Mammary epithelial cell (primary cell): ENCODE results near the gene TRIO.
"Not testable (repeated sequence)": the region's sequence is repeated elsewhere in the genome, so short reads cannot be mapped to it uniquely, and the experiment has no call there.

Experiments used
- EZH2 ChIP-seq: IDR thresholded peaks from 2 replicates; pipeline ENCODE4 v1.6.1; 2012; ENCODE audit warnings: low read length, inconsistent platforms, borderline replicate concordance
- TF ChIP-seq, protein P1 (sequence below), 2 donors: IDR thresholded peaks in 1 of 2; conservative IDR thresholded peaks in 1 of 2; 2 replicates each; pipeline ENCODE4 v1.5.1; 2011 to 2012; ENCODE audit warnings: inconsistent platforms in 2 of 2, low read length in 2 of 2, mild to moderate bottlenecking in 2 of 2, control low read depth in 1 of 2, low read depth in 1 of 2; ENCODE audit not compliant: insufficient read depth in 1 of 2; ENCODE audit errors: extremely low read depth in 1 of 2

DNA sequence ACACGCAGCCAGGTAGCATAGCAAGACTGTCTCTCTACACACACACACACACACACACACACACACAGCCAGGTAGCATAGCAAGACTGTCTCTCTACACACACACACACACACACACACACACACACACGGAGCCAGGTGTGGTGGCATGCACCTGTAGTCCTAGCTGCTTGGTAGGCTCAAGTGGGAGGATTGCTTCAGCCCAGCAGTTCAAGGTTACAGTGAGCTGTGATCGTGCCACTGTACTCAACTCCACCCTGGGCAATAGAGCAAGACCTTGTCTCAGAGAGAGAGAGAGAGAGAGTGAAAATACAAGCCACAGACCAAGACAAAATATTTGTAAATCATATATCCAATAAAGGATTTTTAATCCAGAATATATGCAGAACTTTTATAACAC is 64.3 kb downstream of the TRIO start:
- TF ChIP-seq, protein P1, sequence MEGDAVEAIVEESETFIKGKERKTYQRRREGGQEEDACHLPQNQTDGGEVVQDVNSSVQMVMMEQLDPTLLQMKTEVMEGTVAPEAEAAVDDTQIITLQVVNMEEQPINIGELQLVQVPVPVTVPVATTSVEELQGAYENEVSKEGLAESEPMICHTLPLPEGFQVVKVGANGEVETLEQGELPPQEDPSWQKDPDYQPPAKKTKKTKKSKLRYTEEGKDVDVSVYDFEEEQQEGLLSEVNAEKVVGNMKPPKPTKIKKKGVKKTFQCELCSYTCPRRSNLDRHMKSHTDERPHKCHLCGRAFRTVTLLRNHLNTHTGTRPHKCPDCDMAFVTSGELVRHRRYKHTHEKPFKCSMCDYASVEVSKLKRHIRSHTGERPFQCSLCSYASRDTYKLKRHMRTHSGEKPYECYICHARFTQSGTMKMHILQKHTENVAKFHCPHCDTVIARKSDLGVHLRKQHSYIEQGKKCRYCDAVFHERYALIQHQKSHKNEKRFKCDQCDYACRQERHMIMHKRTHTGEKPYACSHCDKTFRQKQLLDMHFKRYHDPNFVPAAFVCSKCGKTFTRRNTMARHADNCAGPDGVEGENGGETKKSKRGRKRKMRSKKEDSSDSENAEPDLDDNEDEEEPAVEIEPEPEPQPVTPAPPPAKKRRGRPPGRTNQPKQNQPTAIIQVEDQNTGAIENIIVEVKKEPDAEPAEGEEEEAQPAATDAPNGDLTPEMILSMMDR (conservative IDR thresholded peaks at IDR 0.05 in 1 of 2, IDR thresholded peaks at IDR 0.05 in 1 of 2; ENCODE audit: extremely low read depth in 1 of 2, insufficient read depth in 1 of 2, low read depth in 1 of 2, low read length in 2 of 2): not testable (repeated sequence)
- TF ChIP-seq EZH2: not testable (repeated sequence)
